ENCODE results near the gene PERM1.

Gene PERM1

DNA sequence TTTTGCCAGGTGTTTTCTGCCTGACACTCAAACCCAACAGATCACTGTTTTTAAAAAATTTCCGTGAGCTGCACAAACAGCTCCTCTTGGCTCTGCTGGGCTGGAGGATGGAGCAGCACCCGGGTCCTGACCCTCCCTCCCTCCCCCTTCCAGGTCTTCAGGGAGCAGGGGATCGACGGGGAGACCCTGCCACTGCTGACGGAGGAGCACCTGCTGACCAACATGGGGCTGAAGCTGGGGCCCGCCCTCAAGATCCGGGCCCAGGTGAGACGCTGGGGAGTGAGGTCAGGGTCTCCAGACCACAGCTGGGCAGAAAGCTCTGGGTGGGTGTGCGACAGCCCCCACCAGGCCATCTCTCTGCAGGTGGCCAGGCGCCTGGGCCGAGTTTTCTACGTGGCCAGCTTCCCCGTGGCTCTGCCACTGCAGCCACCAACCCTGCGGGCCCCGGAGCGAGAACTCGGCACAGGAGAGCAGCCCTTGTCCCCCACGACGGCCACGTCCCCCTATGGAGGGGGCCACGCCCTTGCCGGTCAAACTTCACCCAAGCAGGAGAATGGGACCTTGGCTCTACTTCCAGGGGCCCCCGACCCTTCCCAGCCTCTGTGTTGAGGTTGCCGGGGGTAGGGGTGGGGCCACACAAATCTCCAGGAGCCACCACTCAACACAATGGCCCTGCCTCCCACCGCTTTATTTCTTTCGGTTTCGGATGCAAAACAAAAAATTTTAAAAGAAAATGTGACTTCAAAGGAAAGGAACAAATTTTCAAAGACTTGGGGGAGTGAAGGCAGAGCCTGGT lies 38.1 kb downstream of the PERM1 start:
- Histone ChIP-seq H3K4me1 (peaks cover 45% of the 10 kb centered on the region), H3K9me3 (no peaks in the 10 kb centered on the region), H3K36me3 (peaks cover 43% of the 10 kb centered on the region), H3K27me3 (no peaks in the 10 kb centered on the region), H3K4me3 (ENCODE audit: low read depth, low read length) (peak overlapping the region; percentile 5; the same call in 1 of the 2 replicates)
- TF ChIP-seq, protein P1, sequence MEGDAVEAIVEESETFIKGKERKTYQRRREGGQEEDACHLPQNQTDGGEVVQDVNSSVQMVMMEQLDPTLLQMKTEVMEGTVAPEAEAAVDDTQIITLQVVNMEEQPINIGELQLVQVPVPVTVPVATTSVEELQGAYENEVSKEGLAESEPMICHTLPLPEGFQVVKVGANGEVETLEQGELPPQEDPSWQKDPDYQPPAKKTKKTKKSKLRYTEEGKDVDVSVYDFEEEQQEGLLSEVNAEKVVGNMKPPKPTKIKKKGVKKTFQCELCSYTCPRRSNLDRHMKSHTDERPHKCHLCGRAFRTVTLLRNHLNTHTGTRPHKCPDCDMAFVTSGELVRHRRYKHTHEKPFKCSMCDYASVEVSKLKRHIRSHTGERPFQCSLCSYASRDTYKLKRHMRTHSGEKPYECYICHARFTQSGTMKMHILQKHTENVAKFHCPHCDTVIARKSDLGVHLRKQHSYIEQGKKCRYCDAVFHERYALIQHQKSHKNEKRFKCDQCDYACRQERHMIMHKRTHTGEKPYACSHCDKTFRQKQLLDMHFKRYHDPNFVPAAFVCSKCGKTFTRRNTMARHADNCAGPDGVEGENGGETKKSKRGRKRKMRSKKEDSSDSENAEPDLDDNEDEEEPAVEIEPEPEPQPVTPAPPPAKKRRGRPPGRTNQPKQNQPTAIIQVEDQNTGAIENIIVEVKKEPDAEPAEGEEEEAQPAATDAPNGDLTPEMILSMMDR (IDR thresholded peaks at IDR 0.05; ENCODE audit: low read depth, low read length), result no peak
- no peak for DNase-seq

DNA sequence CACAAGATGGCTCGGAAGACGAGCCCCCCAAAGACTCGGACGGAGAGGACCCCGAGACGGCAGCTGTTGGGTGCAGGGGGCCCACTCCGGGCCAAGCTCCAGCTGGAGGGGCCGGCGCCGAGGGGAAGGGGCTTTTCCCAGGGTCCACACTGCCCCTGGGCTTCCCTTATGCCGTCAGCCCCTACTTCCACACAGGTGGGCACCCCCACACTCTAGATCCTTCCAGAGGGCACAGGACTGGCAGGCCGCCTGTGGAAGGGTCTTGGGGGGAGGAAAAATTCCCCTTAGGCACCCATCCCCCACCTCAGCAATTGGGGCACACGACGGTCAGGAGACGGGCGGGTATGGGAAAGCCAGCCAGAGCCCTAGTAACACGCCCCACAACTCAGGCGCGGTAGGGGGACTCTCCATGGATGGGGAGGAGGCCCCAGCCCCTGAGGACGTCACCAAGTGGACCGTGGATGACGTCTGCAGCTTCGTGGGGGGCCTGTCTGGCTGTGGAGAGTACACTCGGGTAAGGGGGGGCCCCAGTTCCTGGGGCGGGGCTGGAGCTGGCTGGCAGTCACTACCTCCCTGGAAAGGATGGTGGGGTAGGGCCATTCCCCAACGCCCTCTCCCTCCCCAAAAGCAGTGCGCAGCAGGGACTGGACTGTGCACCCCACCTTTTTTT lies 38.9 kb downstream of the PERM1 start:
- Histone ChIP-seq H3K27me3 (no peaks in the 10 kb centered on the region), H3K4me1 (peaks cover 52% of the 10 kb centered on the region), H3K4me3 (ENCODE audit: low read depth, low read length) (peak overlapping the region; percentile 31), H3K9me3 (no peaks in the 10 kb centered on the region), H3K36me3 (peaks cover 37% of the 10 kb centered on the region)
- DNase-seq, result no peak
- TF ChIP-seq, protein P1 (IDR thresholded peaks at IDR 0.05; ENCODE audit: low read depth, low read length), result no peak

DNA sequence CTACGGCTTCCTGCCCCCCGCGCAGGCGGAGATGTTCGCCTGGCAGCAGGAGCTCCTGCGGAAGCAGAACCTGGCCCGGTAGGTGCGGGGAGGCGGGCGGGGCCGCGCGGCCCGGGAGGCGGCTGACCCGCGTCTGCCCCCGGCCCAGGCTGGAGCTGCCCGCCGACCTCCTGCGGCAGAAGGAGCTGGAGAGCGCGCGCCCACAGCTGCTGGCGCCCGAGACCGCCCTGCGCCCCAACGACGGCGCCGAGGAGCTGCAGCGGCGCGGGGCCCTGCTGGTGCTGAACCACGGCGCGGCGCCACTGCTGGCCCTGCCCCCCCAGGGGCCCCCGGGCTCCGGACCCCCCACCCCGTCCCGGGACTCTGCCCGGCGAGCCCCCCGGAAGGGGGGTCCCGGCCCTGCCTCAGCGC lies 39.5 kb downstream of the PERM1 start:
- Histone ChIP-seq H3K9me3 (no peaks in the 10 kb centered on the region), H3K27me3 (no peaks in the 10 kb centered on the region), H3K4me1 (peaks cover 58% of the 10 kb centered on the region), H3K4me3 (ENCODE audit: low read depth, low read length) (peak overlapping the region; percentile 36), H3K36me3 (peaks cover 31% of the 10 kb centered on the region)
- DNase-seq, result peak; percentile 55
- TF ChIP-seq, protein P1 (IDR thresholded peaks at IDR 0.05; ENCODE audit: low read depth, low read length), result no peak

DNA sequence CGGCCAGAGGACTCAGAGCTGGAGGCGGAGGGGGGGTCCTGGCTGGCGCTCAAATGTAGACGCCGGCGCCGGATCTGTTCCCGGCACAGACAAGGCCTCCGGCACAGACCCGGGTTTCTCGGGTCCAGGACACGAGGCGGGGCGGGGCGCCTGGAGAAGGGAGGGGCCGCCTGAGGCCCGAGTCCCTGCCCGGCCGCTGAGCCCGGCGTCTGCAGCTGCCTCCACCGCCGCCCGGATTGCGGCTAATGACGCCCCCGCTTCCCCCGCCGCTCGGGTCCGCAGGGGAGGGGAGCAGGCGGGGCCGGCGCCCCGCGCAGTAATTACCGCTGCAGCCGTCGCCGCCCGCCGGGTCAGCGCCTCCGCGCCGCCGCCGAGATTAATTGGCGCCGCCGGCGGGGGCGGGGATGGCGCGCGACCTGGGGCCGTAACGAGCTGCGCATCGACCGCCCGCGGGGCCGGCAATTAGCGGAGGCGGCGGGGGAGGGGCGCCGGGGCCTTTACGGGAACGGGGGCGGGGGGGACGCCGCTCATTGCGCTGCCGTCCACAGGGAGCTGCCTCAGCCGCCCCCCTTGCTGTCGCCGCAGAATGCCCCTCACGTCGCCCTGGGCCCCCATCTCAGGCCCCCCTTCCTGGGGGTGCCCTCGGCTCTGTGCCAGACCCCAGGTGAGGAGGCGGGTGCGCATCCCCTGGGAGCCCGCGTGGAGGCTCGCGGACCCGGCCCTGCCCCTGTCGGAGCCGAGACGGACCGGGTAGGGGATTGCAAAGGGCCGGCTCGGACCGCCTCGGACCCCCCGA lies 40.1 kb downstream of the PERM1 start:
- Histone ChIP-seq H3K9me3 (no peaks in the 10 kb centered on the region), H3K4me3 (ENCODE audit: low read depth, low read length) (peak overlapping the region; percentile 47), H3K36me3 (peaks cover 27% of the 10 kb centered on the region), H3K27me3 (no peaks in the 10 kb centered on the region), H3K4me1 (peaks cover 61% of the 10 kb centered on the region)
- DNase-seq, result peak; percentile 93
- TF ChIP-seq, protein P1 (IDR thresholded peaks at IDR 0.05; ENCODE audit: low read depth, low read length), result no peak

DNA sequence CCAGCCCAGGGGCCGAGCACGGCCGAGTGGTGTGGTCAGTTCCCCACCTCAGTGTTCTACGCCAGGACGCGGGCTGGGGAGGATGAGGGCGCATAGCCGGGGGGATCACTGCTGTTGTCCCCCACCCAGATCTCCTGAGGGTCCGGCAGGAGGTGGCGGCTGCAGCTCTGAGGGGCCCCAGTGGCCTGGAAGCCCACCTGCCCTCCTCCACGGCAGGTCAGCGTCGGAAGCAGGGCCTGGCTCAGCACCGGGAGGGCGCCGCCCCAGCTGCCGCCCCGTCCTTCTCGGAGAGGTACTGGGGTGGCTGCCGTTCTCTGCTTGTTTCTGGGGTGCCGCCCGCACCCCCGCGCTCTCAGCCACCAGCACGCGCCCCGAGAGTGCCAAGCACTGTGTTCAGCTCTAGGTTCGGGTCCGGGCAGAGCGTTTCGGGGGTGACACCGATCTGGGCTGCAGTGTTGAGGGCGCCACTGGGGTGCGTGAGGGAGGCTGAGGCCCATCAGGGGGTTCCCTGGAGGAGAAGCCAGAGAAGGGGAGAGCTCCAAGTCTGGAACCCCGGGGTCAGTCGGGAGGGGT lies 40.8 kb downstream of the PERM1 start:
- Histone ChIP-seq H3K4me3 (ENCODE audit: low read depth, low read length) (peak overlapping the region; percentile 47), H3K9me3 (no peaks in the 10 kb centered on the region), H3K27me3 (no peaks in the 10 kb centered on the region), H3K36me3 (peaks cover 23% of the 10 kb centered on the region), H3K4me1 (peaks cover 67% of the 10 kb centered on the region)
- DNase-seq, result no peak
- TF ChIP-seq, protein P1 (IDR thresholded peaks at IDR 0.05; ENCODE audit: low read depth, low read length), result no peak

All from BE2C (cell line).